GM18502 (cell line): Measurements from ENCODE around the gene KRTAP10-8.
"Not testable (repeated sequence)": the region's sequence is repeated elsewhere in the genome, so short reads cannot be mapped to it uniquely, and the experiment has no call there.

Experiments used
- ATAC-seq: cut with Tn5 transposase; IDR thresholded peaks from one replicate; pipeline ENCODE4 v1.9.1; 2021; ENCODE audit warnings: mild to moderate bottlenecking; ENCODE audit not compliant: unreplicated experiment, poor library complexity

Gene KRTAP10-8

GRCh38 chr21:44615466-44615865, 3.6 kb downstream of the KRTAP10-8 start:
- ATAC-seq: no peak

GRCh38 chr21:44615911-44616590, 4.2 kb downstream of the KRTAP10-8 start:
- ATAC-seq: no peak

GRCh38 chr21:44616591-44616926, 4.7 kb downstream of the KRTAP10-8 start:
- no peak for ATAC-seq

DNA sequence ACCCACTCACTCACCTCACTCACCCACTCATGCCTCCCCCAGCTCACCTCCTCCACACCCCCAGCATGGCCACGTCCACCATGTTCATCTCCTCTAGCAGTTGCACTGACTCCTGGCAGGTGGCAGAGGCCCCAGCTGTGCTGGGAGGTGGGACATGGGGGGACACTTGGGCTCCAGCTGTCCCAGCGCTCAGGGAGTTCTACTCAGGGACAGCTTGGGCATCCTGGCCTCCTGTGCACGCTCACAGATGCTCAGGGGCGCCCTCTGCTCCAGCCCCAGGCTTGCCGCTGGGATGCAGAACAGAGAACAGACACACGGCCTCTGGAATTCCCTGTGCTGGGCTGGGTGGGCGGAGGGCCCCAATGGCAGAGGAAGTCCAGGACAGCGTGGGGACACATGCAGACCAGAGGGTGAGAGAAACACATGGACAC, 5.2 kb downstream of the KRTAP10-8 start:
- no peak for ATAC-seq

GRCh38 chr21:44618504-44618903, 6.6 kb downstream of the KRTAP10-8 start:
- ATAC-seq: no peak

GRCh38 chr21:44618909-44619308, 7.0 kb downstream of the KRTAP10-8 start:
- no peak for ATAC-seq

GRCh38 chr21:44619886-44620285, 8.0 kb downstream of the KRTAP10-8 start:
- ATAC-seq: no peak

- no peak for ATAC-seq
Observed at GRCh38 chr21:44623575-44623974, 11.7 kb downstream of the KRTAP10-8 start.

- ATAC-seq: no peak
Observed at GRCh38 chr21:44625756-44626155, 13.9 kb downstream of the KRTAP10-8 start.

GRCh38 chr21:44626262-44626661, 14.4 kb downstream of the KRTAP10-8 start:
- no peak for ATAC-seq

DNA sequence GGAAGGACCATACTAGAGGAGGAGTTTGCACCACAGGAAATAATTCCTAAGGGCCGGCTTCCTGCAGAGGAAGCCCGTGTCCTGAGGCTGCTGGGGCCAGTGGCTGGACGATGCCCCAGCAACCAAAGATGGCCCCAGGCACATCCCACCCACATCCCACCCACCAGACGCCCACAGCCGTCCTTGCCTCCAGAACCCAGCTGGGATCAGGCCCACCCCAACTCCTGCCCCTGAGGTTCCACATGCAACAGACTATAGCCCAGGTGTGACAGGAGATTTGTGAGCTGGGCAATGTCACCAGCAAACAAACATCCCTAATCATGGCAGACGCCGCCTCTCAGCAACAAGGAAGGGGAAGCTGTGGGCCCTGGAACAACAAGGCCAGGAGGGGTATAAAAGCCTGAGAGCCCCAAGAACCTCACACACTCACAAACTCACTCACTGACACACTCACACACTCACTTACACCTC, 14.8 kb downstream of the KRTAP10-8 start, which contains the start of gene KRTAP10-9:
KRTAP10-9 (plus strand) TSS at position 421 of the 471 bp plus-strand sequence. CDS start 79 bp downstream, outside the sequence.
- no peak for ATAC-seq

DNA sequence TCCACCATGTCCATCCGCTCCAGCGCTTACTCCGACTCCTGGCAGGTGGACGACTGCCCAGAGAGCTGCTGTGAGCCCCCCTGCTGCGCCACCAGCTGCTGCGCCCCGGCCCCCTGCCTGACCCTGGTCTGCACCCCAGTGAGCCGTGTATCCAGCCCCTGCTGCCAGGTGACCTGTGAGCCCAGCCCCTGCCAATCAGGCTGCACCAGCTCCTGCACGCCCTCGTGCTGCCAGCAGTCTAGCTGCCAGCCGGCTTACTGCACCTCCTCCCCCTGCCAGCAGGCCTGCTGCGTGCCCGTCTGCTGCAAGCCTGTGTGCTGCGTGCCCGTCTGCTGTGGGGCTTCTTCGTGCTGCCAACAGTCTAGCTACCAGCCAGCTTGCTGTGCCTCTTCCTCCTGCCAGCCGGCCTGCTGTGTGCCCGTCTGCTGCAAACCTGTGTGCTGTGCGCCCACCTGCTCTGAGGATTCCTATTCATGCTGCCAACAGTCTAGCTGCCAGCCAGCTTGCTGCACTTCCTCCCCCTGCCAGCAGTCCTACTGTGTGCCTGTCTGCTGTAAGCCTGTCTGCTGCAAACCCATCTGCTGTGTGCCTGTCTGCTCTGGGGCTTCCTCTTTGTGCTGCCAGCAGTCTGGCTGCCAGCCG, 15.4 kb downstream of the KRTAP10-8 start:
- not testable (repeated sequence) for ATAC-seq

GRCh38 chr21:44627831-44628233, 16.0 kb downstream of the KRTAP10-8 start:
- not testable (repeated sequence) for ATAC-seq

DNA sequence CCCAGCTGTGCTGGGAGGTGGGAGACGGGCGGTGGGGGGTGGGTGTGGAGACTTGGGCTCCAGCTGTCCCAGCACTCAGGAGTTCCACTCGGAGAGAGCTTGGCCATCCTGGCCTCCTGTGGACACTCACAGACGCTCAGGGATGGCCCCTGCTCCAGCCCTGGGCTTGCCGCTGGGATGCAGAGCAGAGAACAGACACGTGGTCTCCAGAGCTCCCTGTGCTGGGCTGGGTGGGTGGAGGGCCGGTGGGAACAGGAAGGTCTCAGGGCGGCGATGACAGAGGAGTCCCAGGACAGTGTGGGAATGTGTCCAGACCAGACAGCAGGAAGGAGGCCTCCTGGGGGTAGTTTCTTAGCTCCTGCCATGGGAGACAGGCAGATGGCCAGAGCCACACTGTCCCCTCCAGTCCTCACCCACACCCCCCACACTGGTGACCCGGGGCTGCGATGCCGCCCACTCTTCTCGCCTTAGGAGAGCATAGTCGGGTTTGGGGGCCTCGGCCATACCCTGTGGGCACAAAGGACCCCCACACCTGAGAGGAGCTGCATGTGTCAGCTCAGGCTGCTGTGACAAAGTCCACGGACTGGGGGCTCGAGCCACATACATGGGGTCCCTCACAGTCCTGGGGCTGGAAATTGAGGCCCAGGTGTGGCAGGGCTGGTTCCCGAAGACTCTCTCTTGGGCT, 17.0 kb downstream of the KRTAP10-8 start:
- no peak for ATAC-seq

- no peak for ATAC-seq
Observed at GRCh38 chr21:44630440-44630839, 18.6 kb downstream of the KRTAP10-8 start.

DNA sequence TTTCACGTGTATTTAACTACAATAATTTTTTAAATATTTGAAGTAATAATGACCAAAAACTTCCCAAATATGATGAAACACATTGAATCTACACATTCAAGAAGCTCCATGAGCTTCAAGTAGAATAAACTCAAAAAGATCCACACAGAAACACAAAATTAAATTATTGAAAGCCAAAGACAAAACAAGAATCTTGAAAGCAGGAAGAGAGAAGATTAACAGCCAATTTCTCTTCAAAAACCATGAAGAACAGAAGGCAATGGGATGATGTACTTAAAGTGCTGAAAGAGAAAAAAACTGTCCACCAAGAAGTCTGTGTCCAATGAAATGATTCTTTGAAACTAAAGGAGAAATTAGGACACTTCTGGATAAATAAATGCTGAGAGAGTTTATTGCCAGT, 20.2 kb downstream of the KRTAP10-8 start:
- ATAC-seq: no peak

- no peak for ATAC-seq
Observed at GRCh38 chr21:44636209-44637017, 24.5 kb downstream of the KRTAP10-8 start.

DNA sequence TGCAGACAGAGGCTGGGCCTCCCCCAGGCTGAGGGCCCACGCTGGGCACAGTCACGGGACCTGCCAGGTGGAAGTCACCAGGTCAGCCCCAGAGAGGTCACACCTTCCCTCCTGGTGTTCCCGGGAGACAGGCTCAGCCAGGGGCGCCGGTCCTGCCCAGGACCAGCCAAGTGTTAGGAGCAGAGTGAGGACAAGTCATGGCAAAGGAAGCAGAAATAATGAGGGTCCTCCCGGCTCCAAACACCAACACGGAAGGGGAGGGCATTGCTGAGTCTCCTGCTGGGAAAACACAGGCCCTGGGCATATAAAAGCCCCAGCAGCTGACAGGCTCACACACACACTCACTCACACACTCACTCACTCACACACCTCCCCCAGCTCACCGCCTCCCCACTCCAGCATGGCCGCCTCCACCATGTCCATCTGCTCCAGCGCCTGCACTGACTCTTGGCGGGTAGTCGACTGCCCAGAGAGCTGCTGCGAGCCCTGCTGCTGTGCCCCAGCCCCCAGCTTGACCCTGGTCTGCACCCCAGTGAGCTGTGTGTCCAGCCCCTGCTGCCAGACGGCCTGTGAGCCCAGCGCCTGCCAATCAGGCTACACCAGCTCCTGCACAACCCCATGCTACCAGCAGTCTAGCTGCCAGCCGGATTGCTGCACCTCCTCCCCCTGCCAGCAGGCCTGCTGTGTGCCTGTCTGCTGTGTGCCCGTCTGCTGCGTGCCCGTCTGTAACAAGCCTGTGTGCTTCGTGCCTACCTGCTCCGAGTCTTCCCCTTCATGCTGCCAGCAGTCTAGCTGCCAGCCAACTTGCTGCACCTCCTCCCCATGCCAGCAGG, 25.4 kb downstream of the KRTAP10-8 start, which contains the start of gene KRTAP10-10:
KRTAP10-10 (plus strand) TSS at position 339 of the 833 bp plus-strand sequence; CDS start at position 401, 62 bp downstream.
- ATAC-seq: no peak

- not testable (repeated sequence) for ATAC-seq
Observed at GRCh38 chr21:44637851-44638348, 26.0 kb downstream of the KRTAP10-8 start.
